Gastrocnemius medialis (tissue), 4 donors: ENCODE results near the gene PRLH. TPM values are rescaled to one million over a fixed set of nuclear protein-coding genes. Genes with fewer than 3 reads are reported as not detected.
A peak's percentile ranks its signal among the peaks of the same experiment; 100 is the strongest.

Experiments used
- ATAC-seq, 2 donors: fragments of 150-250 bp; one replicate each; pipeline ENCODE4 v1.9.1; 2016
- DNase-seq, 2 donors: peaks; one replicate each; pipeline ENCODE4 v3.0.0-alpha.2; 2019
- H3K27ac ChIP-seq, 4 donors: fragments of 200-600 bp; sonication (generic); 1 replicate in 1 of 4; 2 replicates in 3 of 4; pipeline ENCODE4 v1.5.1; 2016 to 2018; ENCODE audit warnings: mild to moderate bottlenecking in 2 of 4, moderate library complexity in 1 of 4
- H3K27me3 ChIP-seq, 3 donors: fragments of 200-600 bp; sonication (generic) in 2 of 3; 1 replicate in 1 of 3; 2 replicates in 2 of 3; pipeline versions ENCODE4 v1.5.1 to v1.6.0; 2016 to 2019; ENCODE audit warnings: mild to moderate bottlenecking in 1 of 3, moderate library complexity in 1 of 3
- H3K36me3 ChIP-seq, 2 donors: fragments of 200-600 bp; sonication (generic) in 1 of 2; one replicate each; pipeline ENCODE4 v1.5.1; 2017 to 2018
- H3K4me1 ChIP-seq, 2 donors: fragments of 200-600 bp; sonication (generic) in 1 of 2; one replicate each; pipeline ENCODE4 v1.5.1; 2016 to 2017; ENCODE audit warnings: mild to moderate bottlenecking in 2 of 2
- H3K4me3 ChIP-seq, 4 donors: fragments of 200-600 bp; sonication (generic) in 3 of 4; 1 replicate in 1 of 4; 2 replicates in 3 of 4; pipeline ENCODE4 v1.5.1; 2016 to 2019; ENCODE audit warnings: mild to moderate bottlenecking in 2 of 4
- H3K9me3 ChIP-seq, 3 donors: fragments of 200-600 bp; sonication (generic) in 2 of 3; 1 replicate in 1 of 3; 2 replicates in 2 of 3; pipeline ENCODE4 v1.5.1; 2016 to 2019
- CTCF ChIP-seq, 5 experiments: fragments of 450-650 bp in 3 of 5; fragments of 200-600 bp in 2 of 5; sonication (generic) in 2 of 5; IDR thresholded peaks in 4 of 5; conservative IDR thresholded peaks in 1 of 5; 1 replicate in 4 of 5; 2 replicates in 1 of 5; pipeline ENCODE4 v1.5.1; 2016 to 2019; ENCODE audit warnings: antibody characterized with exemption in 5 of 5, mild to moderate bottlenecking in 3 of 5, moderate library complexity in 3 of 5
- POLR2A ChIP-seq, 2 donors: fragments of 450-650 bp; IDR thresholded peaks; one replicate each; pipeline ENCODE4 v1.6.1; 2017; ENCODE audit warnings: antibody characterized with exemption in 2 of 2, mild to moderate bottlenecking in 2 of 2, moderate library complexity in 2 of 2
- in situ Hi-C, 4 donors: fragments of 200-750 bp; cut with MboI; loops; one replicate each; pipeline versions ENCODE4 v1.15.0 to v1.8.0; 2017; ENCODE audit warnings: low sequenced_read_pairs in 4 of 4
- intact Hi-C: fragments of 100-400 bp; cut with DNase I; formaldehyde crosslinking; loops from one replicate; pipeline ENCODE4 v1.15.1; 2023; ENCODE audit warnings: low total_unique reads
- total RNA-seq, 4 donors: library from RNA; depleted of rRNA; stranded (reverse); fragments of >200 nt; gene quantifications; one replicate each; pipeline versions ENCODE4 v1.1.0 to v1.2.3, GENCODE V29; 2016

PRLH gene
- total RNA-seq, 4 donors from 2014 or later, result not detected

- ATAC-seq, result no peak
- Histone ChIP-seq H3K36me3 (no peaks in the 10 kb centered on the region), H3K4me3 (no peak overlapping the region), H3K4me1 (peaks cover 13% of the 10 kb centered on the region in 2 donors), H3K27ac (peak overlapping the region in 3 of 4 donors; percentile 41 to 69 (median 53)), H3K27me3 (no peaks in the 10 kb centered on the region), H3K9me3 (no peaks in the 10 kb centered on the region)
- no peak for DNase-seq
- TF ChIP-seq POLR2A (IDR thresholded peaks at IDR 0.05) (no peak), CTCF (IDR thresholded peaks at IDR 0.05 in 4 of 5, conservative IDR thresholded peaks at IDR 0.05 in 1 of 5) (no peak)
- intact Hi-C loops, result loop anchor here (1.0 to 5.0 kb wide), 2 partner anchors 60 to 480 kb away; no protein-coding TSS in a partner anchor
- in situ Hi-C loops, result loop anchor here (5.0 to 10.0 kb wide), 2 partner anchors 60 to 468 kb away; no protein-coding TSS in a partner anchor
Measured at GRCh38 chr2:237572742-237573101, 6.3 kb downstream of the PRLH start.

- Histone ChIP-seq H3K36me3 (no peaks in the 10 kb centered on the region), H3K27me3 (no peaks in the 10 kb centered on the region), H3K4me3 (no peak overlapping the region), H3K27ac (no peak overlapping the region), H3K4me1 (peaks cover 13% of the 10 kb centered on the region in 2 donors), H3K9me3 (no peaks in the 10 kb centered on the region)
- intact Hi-C loops, result loop anchor here (5.0 kb wide), 1 partner anchor 482 kb away; no protein-coding TSS in a partner anchor
- TF ChIP-seq CTCF (IDR thresholded peaks at IDR 0.05 in 4 of 5, conservative IDR thresholded peaks at IDR 0.05 in 1 of 5), result no peak
- TF ChIP-seq POLR2A (IDR thresholded peaks at IDR 0.05), result no peak
- DNase-seq, result no peak
- in situ Hi-C loops, result loop anchor here (5.0 to 10.0 kb wide), 2 partner anchors 62 to 469 kb away; no protein-coding TSS in a partner anchor
- ATAC-seq, result no peak
Measured at GRCh38 chr2:237573721-237574415, 7.5 kb downstream of the PRLH start.

- no peak for DNase-seq
- in situ Hi-C loops (loop anchor here (5.0 to 10.0 kb wide), 2 partner anchors 62 to 470 kb away; no protein-coding TSS in a partner anchor), intact Hi-C loops (loop anchor here (5.0 kb wide), 1 partner anchor 482 kb away; no protein-coding TSS in a partner anchor)
- Histone ChIP-seq H3K27ac (no peak overlapping the region), H3K4me1 (peaks cover 13% of the 10 kb centered on the region in 2 donors), H3K27me3 (no peaks in the 10 kb centered on the region), H3K4me3 (no peak overlapping the region), H3K9me3 (no peaks in the 10 kb centered on the region), H3K36me3 (no peaks in the 10 kb centered on the region)
- no peak for ATAC-seq
- TF ChIP-seq POLR2A (IDR thresholded peaks at IDR 0.05) (no peak), CTCF (IDR thresholded peaks at IDR 0.05 in 4 of 5, conservative IDR thresholded peaks at IDR 0.05 in 1 of 5) (no peak)
Measured at GRCh38 chr2:237574467-237574866, 8.1 kb downstream of the PRLH start.

DNA sequence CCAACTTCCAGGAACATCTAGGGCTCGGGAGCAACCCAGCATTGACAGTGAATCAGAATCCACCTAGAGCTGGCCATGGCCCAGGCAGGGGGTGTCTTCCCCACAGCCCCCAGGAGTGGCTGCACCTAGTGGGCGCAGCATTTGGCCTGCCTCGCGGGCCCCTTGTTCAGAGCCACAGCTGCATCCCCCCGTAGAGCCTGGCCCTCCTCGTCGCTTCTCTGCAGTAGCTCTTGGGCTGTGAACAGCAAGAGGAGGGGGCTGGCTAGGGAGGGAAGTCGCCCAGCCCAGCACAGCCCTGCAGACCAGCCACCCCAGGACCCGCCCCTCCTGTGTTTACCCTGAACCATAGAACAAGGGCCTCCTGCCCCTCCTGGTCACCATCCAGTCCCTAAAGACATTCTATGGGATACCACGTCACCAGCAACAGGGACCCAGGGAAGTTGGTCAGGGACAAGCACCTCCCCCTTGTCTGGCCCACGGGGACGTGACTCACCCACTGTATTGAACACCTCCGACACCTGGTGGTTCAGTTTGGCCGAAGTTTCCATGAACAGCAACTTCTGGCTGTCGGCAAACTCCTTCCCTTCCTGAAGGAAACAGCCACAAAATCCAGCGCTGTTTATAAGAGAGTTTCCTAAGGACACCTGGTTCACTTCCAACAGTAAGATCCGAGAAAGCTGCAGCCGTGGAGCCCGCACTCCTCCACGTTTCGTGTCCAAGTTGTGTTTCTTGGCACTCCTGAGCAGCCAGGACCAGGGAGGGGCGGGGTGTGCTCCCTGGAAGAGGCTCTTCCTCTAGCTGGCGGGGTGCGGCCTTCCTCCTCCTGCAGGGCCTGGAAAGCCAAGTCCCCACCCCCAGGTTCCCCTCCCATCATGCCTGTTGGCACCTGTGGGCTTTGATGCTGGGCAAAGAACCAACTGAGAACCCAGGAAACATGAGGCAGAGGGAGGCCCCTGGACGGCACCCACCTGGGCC is 8.8 kb downstream of the PRLH start:
- DNase-seq (no peak), ATAC-seq (no peak)
- Histone ChIP-seq H3K27me3 (no peaks in the 10 kb centered on the region), H3K9me3 (no peaks in the 10 kb centered on the region), H3K36me3 (no peaks in the 10 kb centered on the region), H3K4me3 (no peak overlapping the region), H3K4me1 (peaks cover 13% of the 10 kb centered on the region in 2 donors), H3K27ac (peak overlapping the region in 1 of 4 donors; percentile 55)
- TF ChIP-seq POLR2A (IDR thresholded peaks at IDR 0.05) (no peak), CTCF (IDR thresholded peaks at IDR 0.05 in 4 of 5, conservative IDR thresholded peaks at IDR 0.05 in 1 of 5) (no peak)
- in situ Hi-C loops (loop anchor here (5.0 to 10.0 kb wide), 2 partner anchors 63 to 470 kb away; no protein-coding TSS in a partner anchor), intact Hi-C loops (loop anchor here (5.0 kb wide), 1 partner anchor 483 kb away; no protein-coding TSS in a partner anchor)
